ENCODE data around the gene TAF11L2.
"Not testable (repeated sequence)": the region's sequence is repeated elsewhere in the genome, so short reads cannot be mapped to it uniquely, and the experiment has no call there.

TAF11L2 gene

GRCh38 chr5:17511775-17512325 lies 13.8 kb downstream of the TAF11L2 start:
- TF ChIP-seq FOXP2 (optimal IDR thresholded peaks at IDR 0.05; ENCODE audit: borderline replicate concordance, extremely low read depth, extremely low read length, insufficient read depth) (no peak), SIN3A (IDR thresholded peaks at IDR 0.05; ENCODE audit: borderline replicate concordance, insufficient read depth, low read length) (no peak), POLR2AphosphoS5 (IDR thresholded peaks at IDR 0.05; ENCODE audit: low read depth, low read length) (no peak), REST (IDR thresholded peaks at IDR 0.05; ENCODE audit: insufficient read depth in 1 of 2, low read depth in 2 of 2, low read length in 2 of 2) (no peak), TAF1 (IDR thresholded peaks at IDR 0.05; ENCODE audit: borderline replicate concordance, insufficient read depth, low read length) (no peak)

- TF ChIP-seq POLR2AphosphoS5 (IDR thresholded peaks at IDR 0.05; ENCODE audit: low read depth, low read length); TAF1 (IDR thresholded peaks at IDR 0.05; ENCODE audit: borderline replicate concordance, insufficient read depth, low read length); FOXP2 (optimal IDR thresholded peaks at IDR 0.05; ENCODE audit: borderline replicate concordance, extremely low read depth, extremely low read length, insufficient read depth): not testable (repeated sequence)
Measured at GRCh38 chr5:17518067-17518466, 20.0 kb downstream of the TAF11L2 start, which contains the start of gene TAF11L3. TSS of gene TAF11L3 (plus strand) at chr5:17518367.

GRCh38 chr5:17521501-17521900 lies 23.5 kb downstream of the TAF11L2 start, which contains the start of gene TAF11L4:
TSS of gene TAF11L4 (plus strand) at chr5:17521801.
- not testable (repeated sequence) for TF ChIP-seq SIN3A (IDR thresholded peaks at IDR 0.05; ENCODE audit: borderline replicate concordance, insufficient read depth, low read length); FOXP2 (optimal IDR thresholded peaks at IDR 0.05; ENCODE audit: borderline replicate concordance, extremely low read depth, extremely low read length, insufficient read depth); TAF1 (IDR thresholded peaks at IDR 0.05; ENCODE audit: borderline replicate concordance, insufficient read depth, low read length)

- TF ChIP-seq TAF1 (IDR thresholded peaks at IDR 0.05; ENCODE audit: borderline replicate concordance, insufficient read depth, low read length); POLR2AphosphoS5 (IDR thresholded peaks at IDR 0.05; ENCODE audit: low read depth, low read length); FOXP2 (optimal IDR thresholded peaks at IDR 0.05; ENCODE audit: borderline replicate concordance, extremely low read depth, extremely low read length, insufficient read depth): not testable (repeated sequence)
Measured at GRCh38 chr5:17524935-17525334, 26.9 kb downstream of the TAF11L2 start, which contains the start of gene TAF11L5. TSS of gene TAF11L5 (plus strand) at chr5:17525235.

GRCh38 chr5:17528369-17528768 lies 30.3 kb downstream of the TAF11L2 start, which contains the start of gene TAF11L6:
TSS of gene TAF11L6 (plus strand) at chr5:17528669.
- TF ChIP-seq FOXP2 (optimal IDR thresholded peaks at IDR 0.05; ENCODE audit: borderline replicate concordance, extremely low read depth, extremely low read length, insufficient read depth); SIN3A (IDR thresholded peaks at IDR 0.05; ENCODE audit: borderline replicate concordance, insufficient read depth, low read length); REST (IDR thresholded peaks at IDR 0.05; ENCODE audit: insufficient read depth in 1 of 2, low read depth in 2 of 2, low read length in 2 of 2): not testable (repeated sequence)

Measured in PFSK-1 (cell line).